ENCODE data around the gene CAMSAP2.

The CAMSAP2 gene

GRCh38 chr1:200901796-200902444 is 163.2 kb downstream of the CAMSAP2 start:
- no peak overlapping the region for H3K27ac ChIP-seq
- TF ChIP-seq ZFX (IDR thresholded peaks at IDR 0.05), result no peak
- TF ChIP-seq, protein P1, sequence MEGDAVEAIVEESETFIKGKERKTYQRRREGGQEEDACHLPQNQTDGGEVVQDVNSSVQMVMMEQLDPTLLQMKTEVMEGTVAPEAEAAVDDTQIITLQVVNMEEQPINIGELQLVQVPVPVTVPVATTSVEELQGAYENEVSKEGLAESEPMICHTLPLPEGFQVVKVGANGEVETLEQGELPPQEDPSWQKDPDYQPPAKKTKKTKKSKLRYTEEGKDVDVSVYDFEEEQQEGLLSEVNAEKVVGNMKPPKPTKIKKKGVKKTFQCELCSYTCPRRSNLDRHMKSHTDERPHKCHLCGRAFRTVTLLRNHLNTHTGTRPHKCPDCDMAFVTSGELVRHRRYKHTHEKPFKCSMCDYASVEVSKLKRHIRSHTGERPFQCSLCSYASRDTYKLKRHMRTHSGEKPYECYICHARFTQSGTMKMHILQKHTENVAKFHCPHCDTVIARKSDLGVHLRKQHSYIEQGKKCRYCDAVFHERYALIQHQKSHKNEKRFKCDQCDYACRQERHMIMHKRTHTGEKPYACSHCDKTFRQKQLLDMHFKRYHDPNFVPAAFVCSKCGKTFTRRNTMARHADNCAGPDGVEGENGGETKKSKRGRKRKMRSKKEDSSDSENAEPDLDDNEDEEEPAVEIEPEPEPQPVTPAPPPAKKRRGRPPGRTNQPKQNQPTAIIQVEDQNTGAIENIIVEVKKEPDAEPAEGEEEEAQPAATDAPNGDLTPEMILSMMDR (conservative IDR thresholded peaks at IDR 0.05), result no peak

DNA sequence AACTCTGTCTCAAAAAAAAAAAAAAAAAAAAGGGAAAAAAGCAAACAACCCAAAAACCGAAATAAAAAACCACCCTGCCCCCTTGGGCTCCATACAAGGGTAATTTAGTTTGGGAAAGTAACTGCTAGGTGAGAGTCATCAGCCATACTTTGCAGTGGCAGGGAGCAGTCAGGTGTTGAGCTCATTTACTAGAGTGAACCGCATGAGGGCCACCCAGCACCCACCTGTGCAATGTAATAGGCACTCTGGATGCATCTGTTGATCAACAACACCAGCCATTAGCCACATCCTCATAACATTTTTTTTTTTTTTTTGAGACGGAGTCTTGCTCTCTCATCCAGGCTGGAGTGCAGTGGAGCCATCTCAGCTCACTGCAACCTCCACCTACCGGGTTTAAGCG is 165.1 kb downstream of the CAMSAP2 start:
- no peak overlapping the region for H3K27ac ChIP-seq
- TF ChIP-seq ZFX (IDR thresholded peaks at IDR 0.05), result no peak
- TF ChIP-seq, protein P1 (conservative IDR thresholded peaks at IDR 0.05), result no peak

DNA sequence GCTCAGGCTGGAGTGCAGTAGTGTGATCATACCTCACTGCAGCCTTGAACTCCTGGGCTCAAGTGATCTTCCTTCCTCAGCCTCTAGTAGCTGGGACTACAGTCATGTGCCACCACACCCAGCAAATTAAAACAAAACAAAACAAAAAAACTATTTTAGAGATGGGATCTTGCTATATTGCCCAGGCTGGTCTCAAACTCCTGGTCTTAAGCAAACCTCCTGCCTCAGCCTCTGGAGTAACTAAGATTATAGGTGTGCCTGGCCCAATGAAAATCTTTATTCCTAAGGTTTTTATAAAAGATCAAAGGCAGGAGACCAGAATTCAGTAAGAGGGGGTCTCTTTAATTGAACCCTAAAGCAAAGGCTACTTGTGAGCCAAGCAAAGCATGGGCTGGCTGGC is 166.1 kb downstream of the CAMSAP2 start:
- H3K27ac ChIP-seq, result no peak overlapping the region
- no peak for TF ChIP-seq ZFX (IDR thresholded peaks at IDR 0.05)
- TF ChIP-seq, protein P1 (conservative IDR thresholded peaks at IDR 0.05), result no peak

DNA sequence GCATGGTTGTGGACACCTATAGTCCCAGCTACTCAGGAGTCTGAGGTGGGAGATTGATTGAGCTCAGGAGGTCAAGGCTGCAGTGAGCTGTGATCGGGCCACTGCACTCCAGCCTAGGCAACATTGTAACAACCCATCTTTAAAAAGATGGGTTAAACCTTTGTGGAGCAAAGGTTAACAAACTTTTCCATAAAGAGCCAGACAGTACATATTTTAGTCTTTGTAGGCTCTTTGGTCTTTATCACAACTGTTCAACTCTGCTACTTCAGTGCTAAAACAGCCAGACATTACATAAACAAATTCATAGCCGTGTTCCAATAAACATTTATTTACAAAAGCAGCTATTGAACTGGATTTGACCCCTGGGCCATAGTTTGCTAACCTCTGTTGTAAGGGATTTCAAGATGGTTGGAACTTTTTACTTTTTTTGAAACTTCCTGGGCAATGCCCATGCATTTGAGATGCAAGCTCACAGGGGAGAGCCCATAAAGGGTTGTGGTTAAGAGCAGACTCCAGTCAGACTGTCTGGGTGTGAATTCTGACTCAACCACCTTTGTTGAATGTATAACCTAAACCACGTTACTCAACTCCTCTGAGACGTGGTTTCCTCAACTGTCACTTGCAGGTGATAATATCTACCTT is 166.8 kb downstream of the CAMSAP2 start:
- TF ChIP-seq, protein P1 (conservative IDR thresholded peaks at IDR 0.05), result no peak
- no peak for TF ChIP-seq ZFX (IDR thresholded peaks at IDR 0.05)
- H3K27ac ChIP-seq, result no peak overlapping the region

GRCh38 chr1:200906491-200906890 is 167.8 kb downstream of the CAMSAP2 start:
- TF ChIP-seq, protein P1 (conservative IDR thresholded peaks at IDR 0.05), result no peak
- TF ChIP-seq ZFX (IDR thresholded peaks at IDR 0.05), result no peak
- peak overlapping the region; percentile 81 for H3K27ac ChIP-seq

GRCh38 chr1:200907611-200908097 is 169.0 kb downstream of the CAMSAP2 start:
- TF ChIP-seq ZFX (IDR thresholded peaks at IDR 0.05), result no peak
- TF ChIP-seq, protein P1 (conservative IDR thresholded peaks at IDR 0.05), result no peak
- H3K27ac ChIP-seq, result peak overlapping the region; percentile 81

DNA sequence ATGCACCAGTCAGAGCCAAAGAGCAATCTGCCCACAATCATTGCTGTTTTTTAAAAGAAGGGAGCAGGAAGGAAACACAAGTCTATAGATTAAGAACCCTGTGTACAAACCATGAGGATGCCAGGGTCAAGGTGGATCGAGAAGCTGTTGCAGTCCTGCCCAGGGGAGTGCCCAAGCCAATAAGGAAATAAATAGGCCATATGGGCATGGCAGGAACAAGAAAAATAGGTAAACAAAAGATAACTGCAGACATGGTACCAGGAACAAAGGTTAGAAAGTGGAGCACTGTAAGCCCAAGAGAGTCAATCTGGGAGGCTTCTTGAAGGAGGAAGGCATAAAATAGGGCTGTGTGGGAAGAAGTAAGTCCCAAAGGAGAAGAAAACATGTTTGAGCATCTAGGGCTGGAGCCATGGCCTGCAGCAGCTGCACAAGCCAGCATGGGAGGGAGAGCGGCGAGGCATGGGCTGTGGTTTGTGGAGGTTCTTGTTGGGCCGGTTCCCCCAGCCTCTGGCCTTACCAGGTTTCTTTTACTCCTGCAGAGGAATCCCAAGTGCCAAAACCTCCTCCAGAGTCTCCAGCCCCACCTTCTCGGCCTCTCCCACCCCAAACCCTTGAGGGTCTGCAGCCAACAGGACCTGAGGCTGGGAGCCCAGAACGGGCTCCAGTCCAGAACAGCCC is 169.6 kb downstream of the CAMSAP2 start:
- TF ChIP-seq ZFX (IDR thresholded peaks at IDR 0.05), result peak; percentile 55; the same call in 1 of the 2 replicates
- TF ChIP-seq, protein P1 (conservative IDR thresholded peaks at IDR 0.05), result no peak
- peak overlapping the region; percentile 81 for H3K27ac ChIP-seq
